Muscle of back (tissue), 11 donors: ENCODE data around the gene SSR1. TPM values are rescaled to one million over a fixed set of nuclear protein-coding genes. Genes with fewer than 3 reads are reported as not detected.
"Not testable (repeated sequence)": the region's sequence is repeated elsewhere in the genome, so short reads cannot be mapped to it uniquely, and the experiment has no call there.

Source experiments
- DNase-seq, 3 donors: peaks; one replicate each; pipeline versions ENCODE4 v3.0.0 to v3.0.0-alpha.2; 2013
- polyA plus RNA-seq, 10 donors: library from polyadenylated mRNA; unstranded; fragments of 120-200 nt; gene quantifications; one replicate each; pipeline ENCODE4 v1.2.1, GENCODE V29; 2013; ENCODE audit not compliant: insufficient read length in 10 of 10

Gene SSR1
- polyA plus RNA-seq, 10 donors, result 74.2 to 106 (median 92.2) TPM

DNA sequence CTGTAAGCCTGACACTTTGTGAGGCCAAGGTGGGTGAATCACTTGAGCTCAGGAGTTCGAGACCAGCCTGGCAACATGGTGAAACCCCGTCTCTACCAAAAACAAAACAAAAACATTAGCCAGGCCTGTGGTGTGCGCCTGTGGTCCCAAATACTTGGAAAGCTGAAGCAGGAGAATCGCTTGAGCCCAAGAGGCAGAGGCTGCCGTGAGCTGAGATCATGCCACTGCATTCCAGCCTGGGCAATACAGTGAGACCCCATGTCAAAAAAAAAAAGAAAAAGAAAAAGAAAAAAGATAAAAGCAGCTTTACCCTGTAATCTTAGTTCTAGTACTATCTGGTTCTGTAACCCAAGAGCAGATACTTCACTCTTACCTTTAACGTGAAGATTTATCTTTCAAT is 27.6 kb downstream of the SSR1 start:
- DNase-seq, result no peak

DNA sequence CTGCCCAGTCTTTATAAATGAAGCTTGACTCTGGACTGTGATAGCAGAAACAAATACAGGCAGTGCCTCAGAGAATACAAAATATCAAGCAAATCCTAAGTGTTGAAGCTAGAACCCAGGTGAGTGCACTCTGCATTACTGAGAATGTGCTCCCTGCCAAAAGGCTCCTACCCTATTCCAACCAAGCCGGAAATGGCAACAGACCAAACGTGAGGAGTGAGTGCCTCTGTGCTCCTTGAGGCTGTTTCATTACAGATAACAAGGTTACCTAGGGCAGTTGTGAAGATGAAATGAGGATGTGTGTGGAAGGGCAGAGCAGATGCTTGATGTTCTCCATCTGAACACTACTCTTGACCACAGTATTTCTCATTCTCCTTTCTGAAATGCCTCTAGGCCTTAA is 29.3 kb downstream of the SSR1 start:
- no peak for DNase-seq

DNA sequence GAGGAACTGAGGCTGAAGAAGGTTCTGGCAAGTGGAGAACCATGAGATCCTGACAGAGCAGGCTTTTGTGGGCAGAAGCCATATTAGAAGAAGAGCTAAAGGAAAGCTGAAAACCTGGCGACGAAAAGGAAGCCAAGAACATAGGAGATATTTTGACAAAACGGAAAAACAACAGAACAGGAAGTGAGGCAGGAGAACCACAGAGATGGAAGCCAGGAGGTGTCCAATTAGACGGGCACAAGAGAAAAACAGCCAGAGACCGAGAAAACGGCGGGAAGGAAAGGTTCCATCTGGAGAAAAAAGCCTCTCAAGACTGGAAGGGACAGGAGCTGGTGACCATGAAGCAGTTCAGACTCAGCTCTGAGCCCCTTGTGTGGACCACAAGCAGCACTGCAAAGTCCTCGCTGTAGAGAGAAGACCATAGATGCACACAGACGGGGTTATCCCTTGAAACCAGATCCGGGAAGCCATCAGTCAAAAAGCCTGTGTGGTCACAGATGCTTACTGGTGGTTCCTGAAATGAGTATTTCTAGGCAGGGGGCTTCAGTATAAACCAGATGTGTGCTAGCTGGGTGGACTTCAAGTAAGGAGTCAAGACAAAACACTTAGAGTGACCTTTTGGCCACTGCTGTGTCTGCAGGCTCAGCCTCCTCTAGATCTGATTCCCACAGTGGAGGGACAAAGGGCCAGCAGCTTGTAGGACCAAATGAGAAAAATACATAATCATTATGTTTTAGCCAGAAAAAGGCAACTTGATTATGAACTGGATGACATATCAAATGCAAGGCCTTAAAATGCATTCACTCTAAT is 30.7 kb downstream of the SSR1 start:
- no peak for DNase-seq

DNA sequence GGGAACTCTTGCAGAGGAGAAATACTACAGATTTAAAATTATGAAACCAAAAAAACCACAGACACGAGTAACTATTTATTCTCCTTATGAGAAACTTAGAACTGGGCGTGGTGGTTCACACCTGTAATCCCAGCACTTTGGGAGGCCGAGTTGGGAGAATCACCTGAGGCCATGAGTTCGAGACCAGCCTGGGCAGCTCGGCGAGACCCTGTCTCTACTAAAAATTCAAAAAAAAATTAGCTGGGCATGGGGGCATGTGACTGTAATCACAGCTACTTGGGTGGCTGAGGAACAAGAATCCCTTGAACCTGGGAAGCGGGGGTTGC is 36.8 kb downstream of the SSR1 start:
- no peak for DNase-seq

DNA sequence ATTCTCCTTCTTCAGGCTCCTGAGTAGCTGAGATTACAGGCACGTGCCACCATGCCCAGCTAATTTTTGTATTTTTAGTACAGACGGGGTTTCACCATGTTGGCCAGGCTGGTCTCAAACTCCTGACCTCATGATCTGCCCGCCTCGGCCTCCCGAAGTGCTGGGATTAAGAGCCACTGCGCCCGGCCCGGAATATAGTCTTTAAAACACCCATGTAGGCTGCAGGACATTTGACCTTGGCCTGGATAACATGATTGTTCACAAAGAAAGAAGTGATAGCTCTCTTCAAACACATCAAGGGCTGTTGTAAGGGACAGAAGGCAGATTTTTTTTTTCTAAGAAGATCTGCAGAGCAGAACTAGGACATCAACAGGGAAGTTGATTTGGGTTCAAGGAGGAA is 38.5 kb downstream of the SSR1 start:
- not testable (repeated sequence) for DNase-seq

DNA sequence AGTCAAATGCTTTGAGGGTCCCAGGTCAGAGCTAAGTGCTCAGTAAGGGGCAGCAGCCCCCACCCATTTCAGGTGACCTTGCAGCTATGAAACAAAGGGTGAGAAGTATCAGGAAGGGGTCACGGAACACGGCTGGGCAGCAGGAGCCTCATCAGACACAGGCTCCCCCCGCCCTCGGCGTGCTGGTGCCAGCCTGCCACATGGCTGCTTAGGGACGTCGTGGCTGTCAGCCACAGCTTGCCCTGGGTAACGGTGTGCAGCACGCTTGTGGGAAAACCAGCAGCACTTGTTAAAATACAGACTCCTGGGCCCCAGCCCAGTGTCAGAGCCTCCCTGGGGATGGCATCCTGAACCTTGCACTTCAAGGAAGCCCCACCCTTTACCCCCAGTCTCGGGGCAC is 39.3 kb downstream of the SSR1 start:
- no peak for DNase-seq

DNA sequence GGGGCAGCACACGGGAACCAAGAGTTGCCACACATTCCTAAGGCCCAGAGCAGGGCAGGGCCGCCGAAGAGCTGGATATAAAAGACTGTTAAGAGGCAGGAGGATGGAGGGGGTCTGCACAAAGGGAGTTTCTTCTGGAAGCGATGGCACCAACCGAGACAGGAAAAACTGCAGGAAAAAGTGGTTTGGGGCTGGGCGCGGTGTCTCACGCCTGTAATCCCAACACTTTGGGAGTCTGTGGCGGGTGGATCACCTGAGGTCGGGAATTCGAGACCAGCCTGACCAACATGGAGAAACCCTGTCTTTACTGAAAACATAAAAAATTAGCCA is 41.8 kb downstream of the SSR1 start:
- no peak for DNase-seq

DNA sequence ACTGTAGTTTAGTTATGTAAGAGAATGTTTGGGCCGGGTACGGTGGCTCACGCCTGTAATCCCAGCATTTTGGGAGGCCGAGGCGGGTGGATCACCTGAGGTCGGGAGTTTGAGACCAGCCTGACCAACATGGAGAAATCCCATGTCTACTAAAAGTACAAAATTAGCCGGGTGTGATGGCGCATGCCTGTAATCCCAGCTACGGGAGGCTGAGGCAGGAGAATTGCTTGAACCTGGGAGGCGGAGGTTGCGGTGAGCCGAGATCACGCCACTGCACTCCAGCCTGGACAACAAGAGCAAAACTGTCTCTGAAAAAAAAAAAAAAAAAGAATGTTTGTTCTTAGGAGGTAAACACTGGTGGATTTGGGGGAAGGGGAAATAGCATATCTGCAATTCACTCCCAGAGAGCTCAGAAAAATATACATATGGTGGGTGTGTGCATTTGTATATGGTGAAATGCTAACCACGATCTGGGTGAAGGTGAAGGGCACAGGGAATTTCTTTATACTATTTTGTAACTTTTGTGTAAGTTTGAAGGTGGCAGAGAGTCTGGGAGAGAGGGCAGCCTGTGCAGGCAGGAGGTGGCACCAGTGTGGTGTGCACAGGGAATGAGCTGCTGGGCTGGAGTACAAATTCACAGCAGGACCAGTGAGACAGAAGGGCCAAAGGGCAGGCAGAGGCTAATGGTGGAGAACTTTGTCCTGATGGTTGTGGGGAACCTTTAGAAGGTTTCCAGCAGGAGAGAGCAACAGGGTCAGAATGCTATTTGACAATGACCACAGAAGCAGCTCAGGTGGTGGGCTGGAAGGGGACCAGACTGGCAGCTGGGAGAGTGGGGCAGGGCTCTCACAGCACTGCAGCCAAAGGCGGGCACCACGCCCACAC is 42.4 kb downstream of the SSR1 start:
- DNase-seq, result no peak

DNA sequence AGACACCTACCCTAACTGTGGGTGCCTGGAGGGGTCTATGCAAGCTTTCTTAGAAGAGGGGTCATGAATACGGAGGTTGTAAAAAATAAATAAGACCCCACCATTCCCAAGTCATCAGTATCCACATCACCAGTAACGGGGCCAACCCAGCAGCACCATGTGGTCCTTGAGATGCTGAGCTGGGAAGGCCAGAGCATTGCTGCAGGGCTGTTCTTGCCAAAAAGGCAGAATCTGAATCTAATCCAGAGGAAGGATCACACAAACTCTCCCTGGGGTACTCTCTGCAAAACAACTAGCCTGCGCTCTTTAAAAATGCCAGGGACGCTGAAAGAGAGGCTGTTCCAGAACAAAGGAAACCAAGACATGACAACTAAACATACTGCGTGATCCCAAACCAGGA is 43.2 kb downstream of the SSR1 start:
- peak in 2 of 3 donors; percentile 47 to 65 for DNase-seq

DNA sequence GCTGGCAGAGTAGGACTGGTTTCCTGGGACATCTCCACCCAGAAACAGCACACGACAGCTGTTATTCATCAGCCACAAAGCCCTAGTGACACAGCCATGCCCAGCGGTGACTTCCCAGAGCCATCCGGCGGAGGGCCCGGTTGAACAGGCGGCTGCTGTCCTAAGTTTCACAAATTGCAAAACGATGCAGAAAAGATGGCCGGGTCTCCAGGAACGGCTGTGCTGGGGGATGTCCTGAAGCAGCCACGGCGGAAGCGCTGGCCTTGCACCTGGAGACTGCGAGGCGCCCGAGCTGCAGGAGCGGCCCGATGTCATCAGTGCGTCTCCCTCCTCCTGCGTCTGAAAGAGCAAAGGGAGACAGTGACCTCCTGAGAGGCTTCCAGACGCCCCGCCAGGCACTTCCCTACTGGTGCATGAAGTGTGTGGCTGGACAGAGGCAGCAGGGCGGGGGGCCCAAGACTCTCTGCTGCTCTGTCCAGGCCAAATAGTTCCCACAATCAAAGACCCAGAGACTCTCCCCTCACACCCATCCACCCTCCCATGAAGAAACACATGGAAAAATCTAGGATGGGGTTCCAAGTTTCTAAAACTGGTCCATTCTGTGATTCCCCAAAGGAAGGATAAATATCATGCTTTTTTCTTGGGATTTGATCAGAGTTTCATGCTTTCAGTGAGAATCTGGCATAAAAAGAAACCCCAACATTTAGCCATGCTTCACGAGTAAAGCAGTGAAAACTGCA is 44.0 kb downstream of the SSR1 start:
- peak in 1 of 3 donors; percentile 59 for DNase-seq

DNA sequence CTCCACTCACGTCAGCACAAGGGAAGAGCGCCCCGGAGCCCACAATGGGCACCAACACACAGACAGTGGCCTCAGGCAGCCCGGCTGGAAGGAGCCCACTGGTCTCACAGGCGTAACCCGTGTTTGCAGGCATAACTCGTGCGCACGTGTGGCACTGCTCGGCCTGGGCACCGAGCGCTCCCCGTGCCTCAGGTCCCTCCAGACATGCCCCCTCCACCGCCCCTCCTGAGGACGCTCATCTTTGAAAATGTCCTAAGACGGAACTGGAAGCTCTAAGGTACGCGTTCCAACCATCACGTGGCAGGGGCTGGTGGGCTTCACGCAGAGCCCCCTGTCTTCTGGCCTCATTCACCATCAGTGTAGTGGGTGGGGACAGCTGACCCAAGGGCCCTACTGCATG is 44.6 kb downstream of the SSR1 start:
- no peak for DNase-seq

DNA sequence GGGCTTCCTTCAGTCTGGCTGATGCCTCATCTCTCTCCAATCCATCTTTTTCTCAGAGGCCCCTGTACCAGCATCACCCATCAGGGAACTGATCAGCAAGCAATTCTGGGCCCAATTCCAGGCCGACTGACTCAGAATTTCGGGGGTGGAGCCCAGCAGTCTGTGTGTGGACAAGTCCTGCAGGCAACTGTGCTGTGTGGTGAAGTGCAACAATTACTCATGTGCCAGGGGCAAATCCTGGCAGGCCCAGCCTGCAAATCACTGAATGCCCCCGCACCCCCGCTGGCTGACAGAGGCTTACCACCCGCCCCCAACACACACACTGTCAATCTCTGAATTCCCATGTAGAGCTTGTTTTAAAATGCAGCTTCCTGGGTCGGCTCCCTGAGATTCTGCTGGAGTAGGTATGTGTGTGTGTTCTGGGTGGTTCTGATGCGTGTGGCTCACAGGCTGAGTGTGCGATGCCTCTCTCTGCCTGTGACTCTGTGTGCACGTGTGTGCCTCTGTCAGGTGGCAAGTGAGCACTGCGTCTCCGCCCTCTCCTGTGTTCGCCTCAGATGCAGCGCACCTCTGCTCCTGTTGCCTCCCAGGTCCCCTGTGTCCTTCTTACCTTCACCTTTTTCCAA is 45.4 kb downstream of the SSR1 start:
- DNase-seq, result peak in 2 of 3 donors; percentile 43 to 84

DNA sequence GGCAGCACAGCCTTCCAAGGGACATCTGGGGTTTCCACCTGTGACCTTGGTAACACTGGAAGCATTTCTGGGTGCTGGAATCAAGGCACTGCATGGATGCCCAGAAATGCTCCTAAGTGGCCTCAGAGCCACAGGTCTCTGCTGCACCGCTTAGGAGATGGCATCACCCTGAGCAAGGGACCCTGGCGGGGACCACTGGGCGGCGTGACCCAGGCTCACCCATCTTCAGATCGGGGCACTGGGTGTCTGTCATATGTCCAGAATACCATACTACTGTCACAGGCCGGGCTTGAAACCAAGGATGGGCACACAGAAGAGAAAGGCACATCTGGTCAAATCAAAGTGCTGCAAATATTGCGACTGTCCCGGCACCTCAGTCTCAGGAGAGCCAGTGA is 45.9 kb downstream of the SSR1 start:
- no peak for DNase-seq

DNA sequence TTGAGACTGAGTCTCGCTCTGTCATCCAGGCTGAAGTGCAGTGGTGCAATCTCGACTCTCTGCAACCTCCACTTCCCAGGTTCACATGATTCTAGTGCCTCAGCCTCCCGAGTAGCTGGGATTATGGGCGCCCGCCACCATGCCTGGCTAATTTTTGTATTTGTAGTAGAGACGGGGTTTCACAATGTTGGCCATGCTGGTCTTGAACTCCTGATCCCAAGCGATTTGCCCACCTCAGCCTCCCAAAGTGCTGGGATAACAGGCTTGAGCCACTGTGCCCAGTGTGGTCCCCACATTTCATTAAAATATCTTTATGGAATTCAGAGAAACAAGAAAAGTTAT is 47.6 kb downstream of the SSR1 start:
- DNase-seq, result not testable (repeated sequence)

DNA sequence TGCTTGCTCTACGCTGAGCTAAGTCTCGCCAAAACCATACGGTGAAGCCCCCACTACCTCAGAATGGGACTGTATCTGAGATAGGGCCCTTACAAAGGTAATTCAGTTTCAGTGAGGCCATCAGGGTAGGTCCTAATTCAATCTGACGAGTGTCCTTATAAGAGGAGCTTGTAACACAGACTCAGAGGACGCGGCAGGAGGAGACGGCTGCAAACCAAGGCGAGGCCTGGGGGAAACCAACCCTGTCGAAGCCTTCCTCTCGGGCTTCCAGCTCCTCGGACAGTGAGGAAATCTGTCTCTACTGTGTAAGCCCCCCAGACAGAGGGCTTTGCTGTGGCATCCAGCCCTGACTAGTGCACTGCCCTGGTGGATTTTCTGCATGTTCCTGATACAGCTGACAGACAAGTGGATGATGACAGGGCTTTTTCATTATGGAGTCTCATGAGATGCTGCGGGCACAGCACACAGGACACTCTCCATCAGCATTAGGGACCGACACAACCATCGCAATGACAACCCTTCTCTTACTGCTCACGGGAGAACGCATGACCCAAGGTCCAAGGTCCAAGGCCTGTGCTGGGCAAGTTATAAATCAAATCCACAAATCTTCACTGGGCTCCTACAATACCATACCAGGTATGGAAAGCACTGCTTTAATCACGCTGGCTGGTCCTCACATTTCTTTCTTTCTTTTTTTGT is 48.2 kb downstream of the SSR1 start:
- DNase-seq, result no peak

DNA sequence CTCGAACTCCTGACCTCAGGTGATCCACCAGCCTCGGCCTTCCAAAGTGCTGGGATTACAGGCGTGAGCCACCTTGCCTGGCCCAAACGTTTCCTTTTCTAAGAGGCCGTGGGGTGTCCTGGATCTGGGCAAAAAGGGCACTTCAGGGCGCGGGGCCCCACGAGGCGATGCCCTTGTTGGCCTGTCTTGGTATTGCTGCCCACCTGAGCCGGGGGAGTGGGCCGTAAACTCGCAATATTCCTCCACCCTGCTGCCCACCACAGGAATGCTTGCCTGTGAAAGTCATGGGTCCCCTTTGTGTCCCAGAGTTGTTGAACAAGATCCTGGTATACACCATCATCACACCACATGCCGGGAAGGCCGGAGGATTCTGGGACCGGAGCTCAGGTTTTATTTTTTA is 49.0 kb downstream of the SSR1 start:
- no peak for DNase-seq

DNA sequence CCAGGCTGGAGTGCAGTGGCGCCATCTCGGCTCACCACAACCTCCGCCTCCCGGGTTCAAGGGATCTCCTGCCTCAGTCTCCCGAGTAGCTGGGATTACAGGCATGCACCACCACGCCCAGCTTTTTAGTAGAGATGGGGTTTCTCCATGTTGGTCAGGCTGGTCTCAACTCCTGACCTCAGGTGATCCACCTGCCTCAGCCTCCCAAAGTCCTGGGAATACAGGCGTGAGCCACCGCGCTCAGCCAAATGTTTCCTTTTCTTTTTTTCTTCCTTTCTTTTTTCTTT is 49.5 kb downstream of the SSR1 start:
- not testable (repeated sequence) for DNase-seq

DNA sequence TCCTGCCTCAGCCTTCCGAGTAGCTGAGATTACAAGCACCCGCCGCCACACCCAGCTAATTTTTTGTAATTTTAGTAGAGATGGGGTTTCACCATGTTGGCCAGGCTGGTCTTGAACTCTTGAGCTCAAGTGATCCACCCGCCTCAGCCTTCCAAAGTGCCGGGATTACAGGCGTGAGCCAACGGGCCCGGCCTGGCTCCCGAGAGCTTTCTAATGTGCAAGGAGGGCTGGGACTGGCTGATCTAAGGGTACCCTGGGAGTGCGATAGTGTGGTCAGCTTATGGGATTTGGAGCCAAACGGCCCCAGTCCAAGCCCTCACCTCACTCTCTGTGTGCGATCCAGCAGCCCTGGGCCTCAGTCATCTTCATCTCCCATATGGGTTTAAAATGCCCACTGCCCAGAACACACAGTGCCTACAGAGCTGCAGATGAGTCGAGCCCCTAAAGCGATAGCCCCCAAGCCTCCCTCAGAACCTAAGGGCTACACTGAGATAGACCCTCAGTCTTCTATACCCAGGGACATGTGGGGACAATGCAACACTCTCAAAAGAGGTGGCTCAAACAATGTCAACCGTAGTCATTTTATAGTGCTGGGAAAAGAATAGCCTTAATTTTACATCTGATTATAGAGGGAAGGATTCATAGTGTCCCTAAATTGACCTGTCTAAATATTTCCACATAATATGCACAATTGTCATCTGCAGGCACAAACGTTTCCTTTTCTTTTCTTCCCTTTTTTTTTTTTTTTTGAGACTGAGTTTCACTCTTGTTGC is 50.1 kb downstream of the SSR1 start:
- no peak for DNase-seq

DNA sequence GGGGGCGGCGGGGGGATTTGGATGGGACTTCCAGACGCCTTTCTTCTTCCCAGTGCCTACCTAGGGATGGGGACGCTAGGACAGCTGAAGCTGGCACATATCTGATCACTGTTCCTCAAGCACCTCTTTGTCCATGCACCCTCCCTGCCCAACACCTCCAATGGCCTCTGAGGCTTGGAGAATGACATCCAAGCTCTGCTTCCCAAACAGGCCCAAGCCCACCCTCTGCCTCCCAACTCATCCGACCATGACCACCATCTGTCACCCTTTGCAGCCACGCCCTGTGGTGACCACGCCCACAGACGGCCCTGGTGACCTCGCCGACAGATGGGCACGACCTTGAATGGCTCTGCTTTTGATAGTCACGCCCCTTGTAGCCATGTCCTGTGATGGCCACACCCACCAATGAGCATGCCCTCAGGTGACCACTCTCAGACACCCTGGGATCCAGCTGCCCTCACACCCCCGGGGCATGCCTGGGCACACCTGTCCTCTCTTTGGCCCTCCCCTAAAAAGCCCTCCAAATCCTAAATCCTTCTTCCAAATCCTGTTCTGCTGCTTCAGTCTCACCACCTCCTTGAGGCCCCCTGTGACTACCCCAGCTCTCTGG is 51.0 kb downstream of the SSR1 start:
- DNase-seq, result peak in 1 of 3 donors; percentile 41

DNA sequence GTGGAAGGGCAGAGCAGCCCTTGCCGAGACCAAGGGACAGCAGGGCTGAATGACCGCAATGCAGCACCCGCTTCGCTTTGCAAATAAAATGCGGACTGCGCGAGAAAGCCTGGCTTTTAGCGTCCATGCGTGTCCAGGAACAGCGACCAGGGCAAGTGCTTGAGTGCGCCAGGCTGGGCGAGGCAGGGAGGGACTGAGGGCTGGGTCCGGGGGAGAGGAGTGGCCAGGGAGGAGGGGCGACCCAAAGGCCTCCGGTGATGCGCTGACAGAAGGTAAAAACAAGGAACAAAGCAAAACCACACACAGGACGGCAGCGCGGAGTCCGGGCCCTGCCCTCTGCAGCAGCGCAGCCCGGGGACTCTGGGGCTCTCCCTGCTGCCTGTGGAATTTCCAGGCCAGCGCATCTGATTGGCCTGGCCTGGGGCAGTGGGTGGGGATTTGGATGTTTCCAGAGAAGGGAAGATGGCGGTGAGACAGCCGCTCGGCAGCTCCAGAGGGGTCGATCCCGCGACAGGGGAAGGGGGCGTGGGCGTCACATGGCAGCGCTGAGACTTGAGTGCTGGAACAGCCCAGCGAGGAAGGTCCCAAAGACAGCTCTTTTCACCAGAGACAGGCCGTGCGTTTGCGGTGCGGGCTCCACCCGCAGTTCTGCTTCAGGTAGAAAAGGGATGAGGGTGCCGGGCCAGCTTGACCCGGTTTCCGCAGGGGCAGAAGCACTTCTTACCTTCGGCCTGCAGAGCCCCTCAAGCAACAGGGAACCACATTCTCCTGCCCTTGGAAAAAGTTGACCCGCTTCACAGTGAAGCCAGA is 51.8 kb downstream of the SSR1 start:
- DNase-seq, result peak; percentile 87 to 95 (median 88)
